HepG2 (cell line): Measurements from ENCODE around the gene TOR2A. TPM values are rescaled to one million over a fixed set of nuclear protein-coding genes. Genes with fewer than 3 reads are reported as not detected.

Experiments used
- AGO1 ChIP-seq: fragments of 200-400 bp; formaldehyde crosslinking; IDR thresholded peaks from 2 replicates; pipeline ENCODE4 v1.6.1; 2017; ENCODE audit warnings: mild to moderate bottlenecking, low read depth, low read length, moderate library complexity; ENCODE audit not compliant: poor library complexity, severe bottlenecking
- CREB1 ChIP-seq, 2 experiments: fragments of 450-650 bp in 1 of 2; IDR thresholded peaks; 2 replicates each; pipeline ENCODE4 v1.6.1; 2016 to 2017; ENCODE audit warnings: control low read depth in 1 of 2, mild to moderate bottlenecking in 1 of 2, missing compliant biosample characterization in 1 of 2, missing genetic modification characterization in 1 of 2
- DMAP1 ChIP-seq: IDR thresholded peaks from 2 replicates; pipeline ENCODE4 v1.6.1; 2016
- HNRNPL ChIP-seq: fragments of 200-400 bp; formaldehyde crosslinking; IDR thresholded peaks from 2 replicates; pipeline ENCODE4 v1.6.1; 2017; ENCODE audit warnings: mild to moderate bottlenecking, low read depth, low read length
- KLF15 ChIP-seq: sonication (generic); formaldehyde crosslinking; IDR thresholded peaks from 2 replicates; pipeline ENCODE4 v1.8.1; 2023; ENCODE audit warnings: borderline replicate concordance, mild to moderate bottlenecking, inconsistent platforms, missing genetic modification reagents, mixed read lengths
- RNF2 ChIP-seq: fragments of 450-650 bp; conservative IDR thresholded peaks from 2 replicates; pipeline ENCODE4 v1.6.1; 2016; ENCODE audit warnings: low read depth
- SMAD1 ChIP-seq: sonication (generic); formaldehyde crosslinking; IDR thresholded peaks from 2 replicates; pipeline ENCODE4 v1.4.0; 2020; ENCODE audit warnings: missing genetic modification reagents, low read depth, mild to moderate bottlenecking, borderline replicate concordance
- SUZ12 ChIP-seq: fragments of 150-350 bp; IDR thresholded peaks from 2 replicates; pipeline ENCODE4 v1.6.1; 2014; ENCODE audit warnings: low read depth, low read length
- TGIF2 ChIP-seq: IDR thresholded peaks from 2 replicates; pipeline ENCODE4 v1.6.1; 2016; ENCODE audit warnings: control low read depth, missing compliant biosample characterization
- ZNF10 ChIP-seq: sonication (generic); formaldehyde crosslinking; IDR thresholded peaks from 2 replicates; pipeline ENCODE4 v1.4.0; 2020; ENCODE audit warnings: mild to moderate bottlenecking, low read depth, missing genetic modification reagents, borderline replicate concordance
- ZNF143 ChIP-seq: sonication (generic); formaldehyde crosslinking; IDR thresholded peaks from 2 replicates; pipeline ENCODE4 v1.4.0; 2020; ENCODE audit warnings: missing genetic modification reagents
- ZNF224 ChIP-seq: sonication (generic); formaldehyde crosslinking; IDR thresholded peaks from 2 replicates; pipeline ENCODE4 v1.5.0; 2020; ENCODE audit warnings: mild to moderate bottlenecking, missing genetic modification reagents
- ZNF629 ChIP-seq: sonication (generic); formaldehyde crosslinking; conservative IDR thresholded peaks from 2 replicates; pipeline ENCODE4 v1.5.0; 2020; ENCODE audit warnings: missing genetic modification reagents
- ZNF775 ChIP-seq: sonication (generic); formaldehyde crosslinking; IDR thresholded peaks from 2 replicates; pipeline ENCODE4 v1.4.0; 2020; ENCODE audit warnings: missing genetic modification reagents, mild to moderate bottlenecking, moderate library complexity, borderline replicate concordance
- ZNF841 ChIP-seq: sonication (generic); formaldehyde crosslinking; IDR thresholded peaks from 2 replicates; pipeline ENCODE4 v1.8.1; 2023; ENCODE audit warnings: missing genetic modification reagents, borderline replicate concordance
- ZNF879 ChIP-seq: sonication (generic); formaldehyde crosslinking; IDR thresholded peaks from 2 replicates; pipeline ENCODE4 v1.8.1; 2023; ENCODE audit warnings: missing genetic modification reagents
- ZSCAN22 ChIP-seq: sonication (generic); formaldehyde crosslinking; IDR thresholded peaks from 2 replicates; pipeline ENCODE4 v1.4.0; 2020; ENCODE audit warnings: mild to moderate bottlenecking, missing genetic modification reagents
- polyA plus RNA-seq, 8 experiments: library from polyadenylated mRNA; depleted of rRNA in 3 of 8; stranded (reverse) in 7 of 8; unstranded in 1 of 8; fragments of >200 nt; fragmentation: Illumina TruSeq in 4 of 8; extraction: Trizol in 4 of 8; gene quantifications; 2 replicates each; pipeline versions ENCODE4 v1.2.1 to v1.2.3, GENCODE V29; 2011 to 2016; ENCODE audit warnings: low read depth in 4 of 8, missing spikeins in 1 of 8, mixed read lengths in 1 of 8; ENCODE audit not compliant: insufficient read depth in 1 of 8
- total RNA-seq, 5 experiments: library from RNA; depleted of rRNA; stranded (reverse); fragments of >200 nt; fragmentation: Illumina TruSeq; extraction: Trizol; gene quantifications; 2 replicates each; pipeline ENCODE4 v1.2.3, GENCODE V29; 2016; ENCODE audit warnings: low read depth in 1 of 5
- TF ChIP-seq, protein P1 (sequence below): sonication (generic); formaldehyde crosslinking; IDR thresholded peaks from 2 replicates; pipeline ENCODE4 v1.5.1; 2020; ENCODE audit warnings: missing genetic modification reagents, mild to moderate bottlenecking, borderline replicate concordance
- TF ChIP-seq, protein P2 (sequence below): IDR thresholded peaks from 2 replicates; pipeline ENCODE4 v1.6.1; 2016; ENCODE audit warnings: low read depth
- TF ChIP-seq, protein P3 (sequence below): sonication (generic); formaldehyde crosslinking; IDR thresholded peaks from 2 replicates; pipeline ENCODE4 v1.4.0; 2020; ENCODE audit warnings: missing genetic modification reagents
- TF ChIP-seq, protein P4 (sequence below): sonication (generic); formaldehyde crosslinking; IDR thresholded peaks from 2 replicates; pipeline ENCODE4 v1.4.0; 2020; ENCODE audit warnings: missing genetic modification reagents
- TF ChIP-seq, protein P5 (sequence below): sonication (generic); formaldehyde crosslinking; conservative IDR thresholded peaks from 2 replicates; pipeline ENCODE4 v1.8.0; 2022; ENCODE audit warnings: low read depth, missing genetic modification reagents

TOR2A gene
- total and polyA plus RNA-seq, 2 of the 13 experiments (the other 11 are each of a cell fraction or from before 2014, with no cell fraction given) = 3.5 to 7.2 TPM

DNA sequence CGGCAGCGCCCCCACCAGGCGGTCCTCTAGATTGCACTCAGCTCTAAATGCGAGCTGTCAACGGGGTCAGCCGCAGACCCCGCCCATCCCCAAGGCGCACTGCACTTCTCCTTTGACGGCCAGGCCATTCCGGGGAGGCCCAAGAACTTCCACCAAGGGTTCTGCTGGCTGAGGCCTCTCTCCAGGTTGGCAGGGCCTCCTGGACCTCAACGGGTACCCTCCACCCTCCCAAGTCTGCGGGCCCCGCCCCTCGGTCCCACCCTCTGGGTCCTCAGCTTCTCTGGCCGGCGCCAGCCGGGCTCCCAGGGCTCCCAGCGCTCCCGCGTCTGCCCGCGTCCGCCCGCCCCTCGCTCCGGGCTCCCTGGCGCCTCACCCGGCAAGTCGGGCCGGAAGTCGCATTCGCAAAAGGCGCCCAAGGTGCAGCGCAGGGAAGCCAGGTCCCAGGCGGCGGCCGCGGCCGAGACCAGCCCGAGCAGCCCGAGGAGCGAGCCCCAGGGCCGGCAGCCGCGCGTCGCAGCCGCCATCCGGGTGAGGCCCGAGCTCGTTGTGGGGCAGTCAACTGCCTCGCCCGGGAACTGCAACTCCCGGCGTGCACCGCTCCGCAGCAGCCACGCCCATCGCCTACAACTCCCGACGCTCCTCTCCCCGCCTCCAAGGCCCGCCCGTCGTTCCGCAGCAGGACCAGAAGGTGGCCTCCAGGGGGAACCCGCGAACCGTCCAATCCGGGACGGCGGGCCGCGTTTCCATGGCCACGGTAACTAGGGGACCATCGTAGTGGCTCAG lies at the start of gene TOR2A (continued):
- TF ChIP-seq ZSCAN22 (CRISPR knock-in tag) (no peak), KLF15 (CRISPR knock-in tag) (no peak), CREB1 (IDR thresholded peaks at IDR 0.05) (peak; percentile 80), CREB1 (CRISPR knock-in tag; IDR thresholded peaks at IDR 0.05) (no peak), HNRNPL (no peak), SUZ12 (peak; percentile 83), ZNF629 (CRISPR knock-in tag) (no peak), RNF2 (peak; percentile 12; the same call in 1 of the 2 replicates), ZNF879 (CRISPR knock-in tag) (no peak; the same call in 1 of the 2 replicates), TGIF2 (peak; percentile 71; the same call in 1 of the 2 replicates), ZNF775 (0 out of 2 replicates have a peak, but pooled peaks have one; percentile 66), ZNF841 (CRISPR knock-in tag) (no peak), ZNF224 (CRISPR knock-in tag) (no peak), DMAP1 (CRISPR knock-in tag) (no peak), ZNF10 (CRISPR knock-in tag) (no peak), ZNF143 (peak; percentile 97), SMAD1 (CRISPR knock-in tag) (peak; percentile 93), AGO1 (peak; percentile 63)
- TF ChIP-seq, protein P1, sequence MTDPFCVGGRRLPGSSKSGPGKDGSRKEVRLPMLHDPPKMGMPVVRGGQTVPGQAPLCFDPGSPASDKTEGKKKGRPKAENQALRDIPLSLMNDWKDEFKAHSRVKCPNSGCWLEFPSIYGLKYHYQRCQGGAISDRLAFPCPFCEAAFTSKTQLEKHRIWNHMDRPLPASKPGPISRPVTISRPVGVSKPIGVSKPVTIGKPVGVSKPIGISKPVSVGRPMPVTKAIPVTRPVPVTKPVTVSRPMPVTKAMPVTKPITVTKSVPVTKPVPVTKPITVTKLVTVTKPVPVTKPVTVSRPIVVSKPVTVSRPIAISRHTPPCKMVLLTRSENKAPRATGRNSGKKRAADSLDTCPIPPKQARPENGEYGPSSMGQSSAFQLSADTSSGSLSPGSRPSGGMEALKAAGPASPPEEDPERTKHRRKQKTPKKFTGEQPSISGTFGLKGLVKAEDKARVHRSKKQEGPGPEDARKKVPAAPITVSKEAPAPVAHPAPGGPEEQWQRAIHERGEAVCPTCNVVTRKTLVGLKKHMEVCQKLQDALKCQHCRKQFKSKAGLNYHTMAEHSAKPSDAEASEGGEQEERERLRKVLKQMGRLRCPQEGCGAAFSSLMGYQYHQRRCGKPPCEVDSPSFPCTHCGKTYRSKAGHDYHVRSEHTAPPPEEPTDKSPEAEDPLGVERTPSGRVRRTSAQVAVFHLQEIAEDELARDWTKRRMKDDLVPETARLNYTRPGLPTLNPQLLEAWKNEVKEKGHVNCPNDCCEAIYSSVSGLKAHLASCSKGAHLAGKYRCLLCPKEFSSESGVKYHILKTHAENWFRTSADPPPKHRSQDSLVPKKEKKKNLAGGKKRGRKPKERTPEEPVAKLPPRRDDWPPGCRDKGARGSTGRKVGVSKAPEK (CRISPR knock-in tag) = no peak
- TF ChIP-seq, protein P2, sequence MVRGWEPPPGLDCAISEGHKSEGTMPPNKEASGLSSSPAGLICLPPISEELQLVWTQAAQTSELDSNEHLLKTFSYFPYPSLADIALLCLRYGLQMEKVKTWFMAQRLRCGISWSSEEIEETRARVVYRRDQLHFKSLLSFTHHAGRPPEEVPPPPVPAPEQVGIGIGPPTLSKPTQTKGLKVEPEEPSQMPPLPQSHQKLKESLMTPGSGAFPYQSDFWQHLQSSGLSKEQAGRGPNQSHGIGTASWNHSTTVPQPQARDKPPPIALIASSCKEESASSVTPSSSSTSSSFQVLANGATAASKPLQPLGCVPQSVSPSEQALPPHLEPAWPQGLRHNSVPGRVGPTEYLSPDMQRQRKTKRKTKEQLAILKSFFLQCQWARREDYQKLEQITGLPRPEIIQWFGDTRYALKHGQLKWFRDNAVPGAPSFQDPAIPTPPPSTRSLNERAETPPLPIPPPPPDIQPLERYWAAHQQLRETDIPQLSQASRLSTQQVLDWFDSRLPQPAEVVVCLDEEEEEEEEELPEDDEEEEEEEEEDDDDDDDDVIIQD (CRISPR knock-in tag) = peak; percentile 24; the same call in 1 of the 2 replicates
- TF ChIP-seq, protein P3, sequence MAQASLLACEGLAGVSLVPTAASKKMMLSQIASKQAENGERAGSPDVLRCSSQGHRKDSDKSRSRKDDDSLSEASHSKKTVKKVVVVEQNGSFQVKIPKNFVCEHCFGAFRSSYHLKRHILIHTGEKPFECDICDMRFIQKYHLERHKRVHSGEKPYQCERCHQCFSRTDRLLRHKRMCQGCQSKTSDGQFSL (CRISPR knock-in tag) = no peak
- TF ChIP-seq, protein P4, sequence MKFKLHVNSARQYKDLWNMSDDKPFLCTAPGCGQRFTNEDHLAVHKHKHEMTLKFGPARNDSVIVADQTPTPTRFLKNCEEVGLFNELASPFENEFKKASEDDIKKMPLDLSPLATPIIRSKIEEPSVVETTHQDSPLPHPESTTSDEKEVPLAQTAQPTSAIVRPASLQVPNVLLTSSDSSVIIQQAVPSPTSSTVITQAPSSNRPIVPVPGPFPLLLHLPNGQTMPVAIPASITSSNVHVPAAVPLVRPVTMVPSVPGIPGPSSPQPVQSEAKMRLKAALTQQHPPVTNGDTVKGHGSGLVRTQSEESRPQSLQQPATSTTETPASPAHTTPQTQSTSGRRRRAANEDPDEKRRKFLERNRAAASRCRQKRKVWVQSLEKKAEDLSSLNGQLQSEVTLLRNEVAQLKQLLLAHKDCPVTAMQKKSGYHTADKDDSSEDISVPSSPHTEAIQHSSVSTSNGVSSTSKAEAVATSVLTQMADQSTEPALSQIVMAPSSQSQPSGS (CRISPR knock-in tag) = no peak
- TF ChIP-seq, protein P5, sequence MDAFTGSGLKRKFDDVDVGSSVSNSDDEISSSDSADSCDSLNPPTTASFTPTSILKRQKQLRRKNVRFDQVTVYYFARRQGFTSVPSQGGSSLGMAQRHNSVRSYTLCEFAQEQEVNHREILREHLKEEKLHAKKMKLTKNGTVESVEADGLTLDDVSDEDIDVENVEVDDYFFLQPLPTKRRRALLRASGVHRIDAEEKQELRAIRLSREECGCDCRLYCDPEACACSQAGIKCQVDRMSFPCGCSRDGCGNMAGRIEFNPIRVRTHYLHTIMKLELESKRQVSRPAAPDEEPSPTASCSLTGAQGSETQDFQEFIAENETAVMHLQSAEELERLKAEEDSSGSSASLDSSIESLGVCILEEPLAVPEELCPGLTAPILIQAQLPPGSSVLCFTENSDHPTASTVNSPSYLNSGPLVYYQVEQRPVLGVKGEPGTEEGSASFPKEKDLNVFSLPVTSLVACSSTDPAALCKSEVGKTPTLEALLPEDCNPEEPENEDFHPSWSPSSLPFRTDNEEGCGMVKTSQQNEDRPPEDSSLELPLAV (CRISPR knock-in tag) = no peak
